Loucy (cell line): Measurements from ENCODE around the gene CDK9.

ENCODE experiments used
- CTCF ChIP-seq: fragments of 200-600 bp; sonication (generic); conservative IDR thresholded peaks from 2 replicates; pipeline ENCODE4 v1.5.1; 2014; ENCODE audit warnings: mild to moderate bottlenecking, antibody characterized with exemption, low read length
- EZH2phosphoT487 ChIP-seq: fragments of 200-600 bp; IDR thresholded peaks from 2 replicates; pipeline ENCODE4 v1.6.1; 2018; ENCODE audit warnings: antibody characterized with exemption, mild to moderate bottlenecking, moderate library complexity, borderline replicate concordance

DNA sequence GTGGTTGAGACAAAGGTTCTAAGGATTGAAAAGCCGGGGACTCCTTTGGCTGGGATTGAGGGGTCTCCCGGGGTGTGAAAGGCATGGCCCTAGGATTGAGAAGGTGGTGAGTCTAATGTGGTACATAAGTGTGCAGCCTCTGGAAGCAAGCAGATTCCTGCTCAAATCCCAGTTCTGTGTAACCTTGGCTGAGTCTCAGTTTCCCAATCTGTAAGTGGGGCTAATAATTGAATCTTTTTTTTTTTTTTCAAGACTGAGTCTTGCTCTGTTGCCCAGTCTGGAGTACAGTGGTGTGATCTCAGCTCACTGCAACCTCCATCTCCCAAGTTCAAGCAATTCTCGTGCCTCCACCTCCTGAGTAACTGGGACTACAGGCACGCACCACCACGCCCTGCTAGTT is 13.2 kb upstream of the CDK9 start:
- TF ChIP-seq CTCF (no peak), EZH2phosphoT487 (no peak)
